ENCODE data around the gene PPM1B. TPM values are rescaled to one million over a fixed set of nuclear protein-coding genes. Genes with fewer than 3 reads are reported as not detected.
"Not testable (repeated sequence)": the region's sequence is repeated elsewhere in the genome, so short reads cannot be mapped to it uniquely, and the experiment has no call there.

The PPM1B gene
- total RNA-seq, 1 donor from 2014 or later, result 36.2 TPM

DNA sequence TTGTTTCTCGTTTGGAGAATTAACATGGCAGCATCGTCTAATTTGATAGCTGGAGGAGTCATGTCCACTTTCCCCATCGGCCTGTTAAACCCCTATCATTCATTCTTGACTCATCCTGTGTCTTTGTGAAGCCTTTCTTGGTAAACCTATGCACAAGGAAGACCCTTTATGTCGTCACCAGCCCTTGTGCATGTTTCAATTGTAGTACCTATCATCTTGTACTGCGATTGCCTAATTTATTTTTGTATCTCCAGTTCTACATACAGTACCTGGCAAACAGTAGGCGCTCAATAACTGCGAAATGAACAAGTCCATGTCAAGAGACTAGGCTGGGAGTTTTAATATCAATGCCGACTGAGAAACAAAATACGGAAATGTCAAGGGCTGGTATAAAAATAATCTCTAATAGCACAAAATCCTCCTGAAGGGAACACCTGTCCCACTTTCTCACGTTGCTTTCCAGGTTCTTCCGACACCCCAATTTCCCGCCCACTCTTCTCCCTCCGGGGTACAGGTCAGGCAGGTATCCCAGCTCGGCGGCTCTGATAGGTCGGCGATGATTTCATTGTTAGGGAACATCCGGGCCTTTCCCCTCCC is 1.3 kb upstream of the PPM1B start:
- no peaks in the 10 kb centered on the region for H3K27me3 Mint-ChIP-seq (ENCODE audit: unreplicated experiment)
- peak overlapping the region; percentile 92 for H3K4me3 Mint-ChIP-seq (ENCODE audit: unreplicated experiment)
- H3K36me3 Mint-ChIP-seq (ENCODE audit: unreplicated experiment), result no peaks in the 10 kb centered on the region
- no peak for TF ChIP-seq CTCF (IDR thresholded peaks at IDR 0.05)
- H3K27ac Mint-ChIP-seq (ENCODE audit: unreplicated experiment), result peak overlapping the region; percentile 99
- DNase-seq (ENCODE audit: extremely low spot score, unreplicated experiment), result no peak
- peaks cover 21% of the 10 kb centered on the region for H3K4me1 Mint-ChIP-seq (ENCODE audit: unreplicated experiment)
- H3K9me3 Mint-ChIP-seq (ENCODE audit: unreplicated experiment), result no peaks in the 10 kb centered on the region

- no peak for TF ChIP-seq CTCF (IDR thresholded peaks at IDR 0.05)
- DNase-seq (ENCODE audit: extremely low spot score, unreplicated experiment), result peak; percentile 99
- no peaks in the 10 kb centered on the region for H3K27me3 Mint-ChIP-seq (ENCODE audit: unreplicated experiment)
Measured at GRCh38 chr2:44167908-44168680, 581 bp upstream of the PPM1B start.

GRCh38 chr2:44169155-44169898 is 652 bp downstream of the PPM1B start:
- no peak for TF ChIP-seq CTCF (IDR thresholded peaks at IDR 0.05)
- Mint-ChIP-seq H3K36me3 (ENCODE audit: unreplicated experiment) (no peaks in the 10 kb centered on the region), H3K4me1 (ENCODE audit: unreplicated experiment) (peaks cover 34% of the 10 kb centered on the region), H3K27me3 (ENCODE audit: unreplicated experiment) (no peaks in the 10 kb centered on the region), H3K27ac (ENCODE audit: unreplicated experiment) (peak overlapping the region; percentile 100), H3K4me3 (ENCODE audit: unreplicated experiment) (peak overlapping the region; percentile 88), H3K9me3 (ENCODE audit: unreplicated experiment) (no peaks in the 10 kb centered on the region)
- no peak for DNase-seq (ENCODE audit: extremely low spot score, unreplicated experiment)

More at GRCh38 chr2:44167908-44168680, 581 bp upstream of the PPM1B start:
- Mint-ChIP-seq H3K4me1 (ENCODE audit: unreplicated experiment) (peaks cover 27% of the 10 kb centered on the region), H3K36me3 (ENCODE audit: unreplicated experiment) (no peaks in the 10 kb centered on the region), H3K9me3 (ENCODE audit: unreplicated experiment) (no peaks in the 10 kb centered on the region), H3K4me3 (ENCODE audit: unreplicated experiment) (peak overlapping the region; percentile 92), H3K27ac (ENCODE audit: unreplicated experiment) (peak overlapping the region; percentile 99)

- Mint-ChIP-seq H3K27ac (ENCODE audit: unreplicated experiment) (peak overlapping the region; percentile 92), H3K36me3 (ENCODE audit: unreplicated experiment) (no peaks in the 10 kb centered on the region), H3K4me1 (ENCODE audit: unreplicated experiment) (peaks cover 42% of the 10 kb centered on the region), H3K4me3 (ENCODE audit: unreplicated experiment) (peak overlapping the region; percentile 88), H3K9me3 (ENCODE audit: unreplicated experiment) (no peaks in the 10 kb centered on the region), H3K27me3 (ENCODE audit: unreplicated experiment) (no peaks in the 10 kb centered on the region)
- DNase-seq (ENCODE audit: extremely low spot score, unreplicated experiment), result no peak
- TF ChIP-seq CTCF (IDR thresholded peaks at IDR 0.05), result no peak
Measured at GRCh38 chr2:44170311-44170717, 1.6 kb downstream of the PPM1B start.

DNA sequence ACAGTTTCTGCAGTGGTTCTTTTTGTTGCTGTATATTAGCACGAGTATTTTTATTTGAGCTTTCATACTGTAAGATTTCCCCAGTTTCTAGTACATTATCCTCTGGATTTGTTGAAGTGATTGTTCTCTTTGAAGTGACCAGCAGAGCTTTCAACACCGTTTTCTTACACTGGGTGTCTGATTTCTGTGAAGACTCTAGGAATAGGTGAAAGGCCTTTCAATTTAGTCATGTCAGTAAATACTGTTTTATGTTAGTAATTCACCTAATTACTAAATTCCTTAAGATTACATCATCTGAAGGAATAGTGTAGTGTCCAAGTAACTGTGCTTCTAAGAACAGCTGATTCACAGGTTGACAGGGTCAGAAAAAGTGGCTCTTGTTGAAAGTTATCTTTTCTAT is 2.3 kb downstream of the PPM1B start:
- no peak for DNase-seq (ENCODE audit: extremely low spot score, unreplicated experiment)
- Mint-ChIP-seq H3K36me3 (ENCODE audit: unreplicated experiment) (peaks cover 2% of the 10 kb centered on the region), H3K4me3 (ENCODE audit: unreplicated experiment) (peak overlapping the region; percentile 88)

GRCh38 chr2:44171442-44171841 is 2.8 kb downstream of the PPM1B start:
- Mint-ChIP-seq H3K27ac (ENCODE audit: unreplicated experiment) (peak overlapping the region; percentile 92), H3K4me3 (ENCODE audit: unreplicated experiment) (peak overlapping the region; percentile 88), H3K4me1 (ENCODE audit: unreplicated experiment) (peaks cover 48% of the 10 kb centered on the region)
- H3K9me3 Mint-ChIP-seq (ENCODE audit: unreplicated experiment); DNase-seq (ENCODE audit: extremely low spot score, unreplicated experiment); H3K27me3 Mint-ChIP-seq (ENCODE audit: unreplicated experiment); H3K36me3 Mint-ChIP-seq (ENCODE audit: unreplicated experiment): not testable (repeated sequence)

More for the DNA sequence above, 2.3 kb downstream of the PPM1B start:
- H3K4me1 Mint-ChIP-seq (ENCODE audit: unreplicated experiment), result peaks cover 45% of the 10 kb centered on the region
- no peaks in the 10 kb centered on the region for H3K27me3 Mint-ChIP-seq (ENCODE audit: unreplicated experiment)
- H3K27ac Mint-ChIP-seq (ENCODE audit: unreplicated experiment), result peak overlapping the region; percentile 92
- no peak for TF ChIP-seq CTCF (IDR thresholded peaks at IDR 0.05)
- no peaks in the 10 kb centered on the region for H3K9me3 Mint-ChIP-seq (ENCODE audit: unreplicated experiment)

All from osteocyte (in vitro differentiated cells).